Neural progenitor cell (in vitro differentiated cells): ENCODE measurements around the gene QSOX2.

Experiments
- EZH2phosphoT487 ChIP-seq: fragments of 200-600 bp; sonication (generic); IDR thresholded peaks from 2 replicates; pipeline ENCODE4 v1.6.1; 2017; ENCODE audit warnings: antibody characterized with exemption
- TF ChIP-seq, protein P1 (sequence below): fragments of 200-600 bp; sonication (generic); IDR thresholded peaks from 2 replicates; pipeline ENCODE4 v1.5.1; 2017; ENCODE audit warnings: antibody characterized with exemption, mild to moderate bottlenecking

DNA sequence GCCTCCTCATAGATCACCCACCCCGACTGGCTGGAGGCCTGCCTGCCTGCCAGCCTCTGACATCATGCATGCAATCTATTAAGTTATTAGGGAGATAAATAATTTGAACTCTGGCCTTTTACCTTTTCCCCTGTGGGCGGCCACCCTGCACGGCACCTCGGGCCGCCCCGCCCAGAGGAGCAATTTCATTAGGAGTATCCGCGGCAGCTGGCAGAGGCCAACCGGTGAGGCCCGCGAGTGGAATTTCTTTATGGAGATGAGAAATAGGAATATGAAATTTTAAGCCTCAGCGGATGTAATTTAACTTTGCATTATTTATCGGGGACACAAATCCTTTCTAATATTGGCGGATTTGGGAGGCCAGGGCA, 63.2 kb downstream of the QSOX2 start:
- TF ChIP-seq, protein P1, sequence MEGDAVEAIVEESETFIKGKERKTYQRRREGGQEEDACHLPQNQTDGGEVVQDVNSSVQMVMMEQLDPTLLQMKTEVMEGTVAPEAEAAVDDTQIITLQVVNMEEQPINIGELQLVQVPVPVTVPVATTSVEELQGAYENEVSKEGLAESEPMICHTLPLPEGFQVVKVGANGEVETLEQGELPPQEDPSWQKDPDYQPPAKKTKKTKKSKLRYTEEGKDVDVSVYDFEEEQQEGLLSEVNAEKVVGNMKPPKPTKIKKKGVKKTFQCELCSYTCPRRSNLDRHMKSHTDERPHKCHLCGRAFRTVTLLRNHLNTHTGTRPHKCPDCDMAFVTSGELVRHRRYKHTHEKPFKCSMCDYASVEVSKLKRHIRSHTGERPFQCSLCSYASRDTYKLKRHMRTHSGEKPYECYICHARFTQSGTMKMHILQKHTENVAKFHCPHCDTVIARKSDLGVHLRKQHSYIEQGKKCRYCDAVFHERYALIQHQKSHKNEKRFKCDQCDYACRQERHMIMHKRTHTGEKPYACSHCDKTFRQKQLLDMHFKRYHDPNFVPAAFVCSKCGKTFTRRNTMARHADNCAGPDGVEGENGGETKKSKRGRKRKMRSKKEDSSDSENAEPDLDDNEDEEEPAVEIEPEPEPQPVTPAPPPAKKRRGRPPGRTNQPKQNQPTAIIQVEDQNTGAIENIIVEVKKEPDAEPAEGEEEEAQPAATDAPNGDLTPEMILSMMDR, result no peak
- TF ChIP-seq EZH2phosphoT487, result no peak
